HG03571 (cell line): Measurements from ENCODE around the gene RAD51B.
"Not testable (repeated sequence)": the region's sequence is repeated elsewhere in the genome, so short reads cannot be mapped to it uniquely, and the experiment has no call there.

Experiments used
- ATAC-seq: cut with Tn5 transposase; IDR thresholded peaks from one replicate; pipeline ENCODE4 v1.9.1; 2021; ENCODE audit not compliant: unreplicated experiment

The RAD51B gene

GRCh38 chr14:68016255-68016914 lies 196.8 kb downstream of the RAD51B start:
- no peak for ATAC-seq

DNA sequence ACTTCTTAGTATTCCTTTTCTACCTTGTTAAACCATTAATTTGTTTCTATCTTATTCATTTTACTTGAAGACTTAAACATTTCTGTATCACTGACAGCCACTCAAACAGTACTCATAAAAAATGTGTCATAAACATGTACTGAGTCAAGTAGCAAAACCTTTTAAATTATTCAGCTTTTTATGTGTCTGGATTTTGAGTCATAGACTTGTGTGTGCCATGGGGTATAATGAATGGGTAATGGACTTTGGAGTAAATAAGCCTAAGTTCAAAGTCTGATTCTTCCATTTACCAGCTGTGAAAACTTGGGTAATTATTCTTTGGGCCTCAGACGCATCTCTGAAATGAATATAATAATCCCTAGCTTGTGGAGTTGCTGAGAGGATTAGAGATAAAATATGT lies 199.0 kb downstream of the RAD51B start:
- no peak for ATAC-seq

DNA sequence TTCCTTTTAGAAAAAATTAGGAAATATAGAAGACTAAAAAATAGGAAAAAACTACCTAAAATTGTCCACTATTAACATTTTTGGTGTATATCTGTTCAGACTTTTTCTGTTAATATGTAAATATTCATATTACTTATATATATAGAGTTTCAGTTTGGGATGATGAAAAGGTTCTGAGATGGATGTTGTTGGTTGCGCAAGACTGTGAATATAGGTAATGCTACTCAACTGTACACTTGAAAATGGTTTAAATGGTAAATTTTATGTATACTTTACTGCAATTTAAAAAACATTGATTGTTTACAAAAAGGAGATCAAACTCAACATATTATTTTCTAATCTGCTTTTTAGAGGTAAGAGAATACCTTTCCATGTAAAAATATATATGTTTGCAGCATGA lies 200.9 kb downstream of the RAD51B start:
- ATAC-seq, result no peak

DNA sequence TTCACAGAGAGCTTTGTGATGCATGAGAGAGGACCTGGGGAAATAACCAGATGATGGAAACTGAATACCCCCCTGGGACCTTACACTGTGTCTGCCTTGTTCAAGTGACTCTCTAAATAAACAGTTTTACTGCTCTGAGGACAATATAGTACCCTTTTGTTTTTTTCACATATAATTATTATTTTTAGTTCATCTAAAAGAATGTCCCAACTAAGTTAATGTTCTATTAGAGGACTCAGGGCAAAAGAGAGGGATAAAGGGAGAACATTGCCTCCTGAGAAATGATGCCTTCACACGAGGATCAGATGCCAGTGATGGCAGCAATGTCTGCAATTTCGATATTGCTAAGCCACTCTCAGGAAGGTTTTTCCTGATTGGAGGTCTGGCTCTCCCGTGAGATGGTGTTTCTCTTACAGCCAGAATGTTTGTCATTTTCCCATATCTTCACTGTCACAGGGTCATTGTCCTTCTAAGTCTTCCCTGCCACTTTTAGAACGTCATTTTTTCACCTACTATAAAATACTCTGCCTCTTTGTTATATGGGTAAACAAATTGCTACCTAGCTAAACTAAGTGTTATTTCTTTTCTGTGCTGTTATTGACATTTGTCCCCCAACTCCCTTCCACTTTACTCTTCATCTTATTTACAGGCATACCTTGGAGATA lies 201.6 kb downstream of the RAD51B start:
- no peak for ATAC-seq

DNA sequence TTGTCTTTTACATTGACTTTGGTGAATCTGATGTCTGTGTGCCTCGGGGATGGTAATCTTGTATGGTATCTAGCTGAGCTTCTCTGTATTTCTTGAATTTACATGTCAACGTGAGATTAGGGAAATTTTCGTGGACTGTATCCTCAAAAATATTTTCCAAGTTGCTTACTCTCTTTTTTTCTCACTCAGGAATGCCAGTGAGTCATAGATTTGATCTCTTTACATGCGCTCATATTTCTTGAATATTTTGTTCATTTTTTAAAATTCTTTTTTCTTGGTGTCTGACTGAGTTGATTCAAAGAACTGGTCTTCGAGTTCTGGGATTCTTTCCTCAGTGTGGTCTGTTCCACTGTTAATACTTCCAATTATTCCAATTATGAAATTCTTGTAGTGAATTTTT lies 207.7 kb downstream of the RAD51B start:
- no peak for ATAC-seq

DNA sequence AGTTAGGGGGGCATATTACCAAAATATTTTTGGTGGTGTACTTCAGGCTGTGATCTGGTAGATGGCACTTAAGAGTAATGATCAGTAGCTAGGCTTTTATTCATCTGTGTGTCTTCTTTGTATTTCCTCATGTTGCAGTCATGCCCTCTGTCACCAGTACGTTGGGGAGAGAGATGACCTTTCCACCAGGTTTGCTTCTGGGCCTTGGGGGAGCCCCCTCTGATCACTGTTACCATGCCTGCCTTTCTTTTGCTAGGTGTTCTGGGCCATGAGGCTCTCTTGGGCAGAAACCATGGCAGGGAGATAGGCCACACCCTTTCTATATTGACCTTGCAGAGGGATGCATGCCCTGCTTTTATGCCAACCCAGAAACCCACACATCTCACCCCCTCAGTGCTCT lies 208.5 kb downstream of the RAD51B start:
- no peak for ATAC-seq

DNA sequence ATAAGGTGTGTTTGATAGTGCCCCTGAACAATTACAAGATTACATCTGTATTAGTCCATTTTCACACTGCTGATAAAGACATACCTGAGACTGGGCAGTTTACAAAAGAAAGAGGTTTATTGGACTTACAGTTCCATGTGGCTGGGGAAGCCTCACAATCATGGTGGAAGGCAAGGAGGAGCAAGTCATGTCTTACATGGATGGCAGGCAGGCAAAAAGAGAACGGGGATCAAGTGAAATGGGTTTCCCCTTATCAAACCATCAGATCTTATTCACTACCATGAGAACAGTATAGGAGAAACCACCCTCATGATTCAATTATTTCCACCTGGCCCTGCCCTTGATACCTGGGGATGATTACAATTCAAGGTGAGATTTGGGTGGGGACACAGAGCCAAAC lies 211.4 kb downstream of the RAD51B start:
- not testable (repeated sequence) for ATAC-seq

DNA sequence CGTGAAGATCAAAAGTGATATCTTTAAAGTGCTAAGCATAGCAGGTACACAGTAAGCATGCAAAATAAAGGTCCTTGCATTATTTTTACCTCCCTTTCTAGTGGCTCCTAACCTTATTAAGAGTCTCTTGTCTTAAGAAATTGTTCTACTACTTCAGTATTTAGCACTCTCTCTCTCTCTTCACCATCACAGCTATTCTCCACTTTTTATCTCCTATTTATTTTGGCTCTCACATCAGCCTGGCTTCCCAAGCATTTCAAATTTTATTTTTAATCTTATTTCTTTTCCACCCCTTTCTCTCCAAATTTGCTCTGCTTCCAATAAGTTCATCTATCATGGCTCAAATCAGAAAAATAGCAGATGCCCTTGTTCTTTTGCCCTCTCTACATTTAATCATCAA lies 212.6 kb downstream of the RAD51B start:
- no peak for ATAC-seq

GRCh38 chr14:68033336-68033932 lies 213.9 kb downstream of the RAD51B start:
- no peak for ATAC-seq

GRCh38 chr14:68034896-68035295 lies 215.3 kb downstream of the RAD51B start:
- ATAC-seq, result no peak

GRCh38 chr14:68036202-68036601 lies 216.6 kb downstream of the RAD51B start:
- no peak for ATAC-seq

GRCh38 chr14:68039593-68039992 lies 220.0 kb downstream of the RAD51B start:
- ATAC-seq, result no peak

GRCh38 chr14:68040633-68041369 lies 221.2 kb downstream of the RAD51B start:
- no peak for ATAC-seq

- ATAC-seq, result no peak
Observed at GRCh38 chr14:68041876-68042354, 222.3 kb downstream of the RAD51B start.

DNA sequence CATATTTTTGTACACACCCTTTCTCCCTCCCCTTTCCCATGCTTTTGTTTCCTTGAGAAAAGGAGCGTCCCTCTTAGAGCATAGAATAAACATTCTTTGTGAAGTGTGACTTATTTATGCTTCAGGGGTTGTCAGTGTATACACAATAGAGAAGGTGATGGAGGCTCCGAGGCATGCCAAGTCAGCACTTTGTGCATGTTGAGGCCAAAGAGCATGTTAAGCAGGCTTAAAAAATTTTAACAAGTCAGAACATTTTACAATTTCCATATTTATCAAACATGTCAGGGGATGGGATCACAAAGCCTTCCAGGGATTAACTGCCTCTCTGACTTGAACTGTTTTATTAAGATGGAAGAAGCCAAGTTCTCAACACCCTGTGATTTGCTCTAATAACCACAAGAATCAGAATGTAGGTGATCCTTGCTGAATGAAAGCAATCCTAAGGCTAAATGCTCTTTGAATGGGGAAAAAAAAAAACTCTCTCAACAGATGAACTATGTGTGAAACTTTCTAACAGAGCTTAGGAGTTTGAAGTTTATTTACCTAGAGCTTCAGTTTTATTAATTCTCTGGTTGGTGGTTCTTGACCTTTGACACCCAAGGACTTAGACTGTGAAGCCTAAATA lies 223.1 kb downstream of the RAD51B start:
- no peak for ATAC-seq

- ATAC-seq, result no peak
Observed at GRCh38 chr14:68043752-68044151, 224.2 kb downstream of the RAD51B start.

GRCh38 chr14:68047906-68048305 lies 228.3 kb downstream of the RAD51B start:
- ATAC-seq, result no peak

DNA sequence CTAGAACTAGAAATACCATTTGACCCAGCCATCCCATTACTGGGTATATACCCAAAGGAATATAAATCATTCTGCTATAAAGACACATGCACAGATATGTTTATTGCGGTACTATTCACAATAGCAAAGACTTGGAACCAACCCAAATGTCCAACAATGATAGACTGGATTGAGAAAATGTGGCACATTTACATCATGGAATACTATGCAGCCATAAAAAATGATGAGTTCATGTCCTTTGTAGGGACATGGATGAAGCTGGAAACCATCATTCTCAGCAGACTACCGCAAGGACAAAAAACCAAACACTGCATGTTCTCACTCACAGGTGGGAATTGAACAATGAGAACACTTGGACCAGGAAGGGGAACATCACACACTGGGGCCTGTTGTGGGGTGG lies 229.2 kb downstream of the RAD51B start:
- ATAC-seq, result not testable (repeated sequence)

- ATAC-seq, result no peak
Observed at GRCh38 chr14:68050177-68050576, 230.6 kb downstream of the RAD51B start.

GRCh38 chr14:68051146-68051545 lies 231.6 kb downstream of the RAD51B start:
- no peak for ATAC-seq

GRCh38 chr14:68060198-68060597 lies 240.6 kb downstream of the RAD51B start:
- no peak for ATAC-seq
